Mucosa of descending colon (tissue), 3 donors: ENCODE measurements around the gene ADGRV1. TPM values are rescaled to one million over a fixed set of nuclear protein-coding genes. Genes with fewer than 3 reads are reported as not detected.

Experiments
- ATAC-seq: fragments of 200-7000 bp; cut with Tn5 transposase; one replicate; pipeline ENCODE4 v1.9.1; 2020; ENCODE audit warnings: mild to moderate bottlenecking, moderate library complexity
- DNase-seq, 3 donors: peaks; one replicate each; pipeline ENCODE4 v3.0.0-alpha.2; 2020
- H3K36me3 ChIP-seq: fragments of 200-600 bp; one replicate; pipeline ENCODE4 v1.8.0; 2021; ENCODE audit warnings: low read depth, mild to moderate bottlenecking
- H3K4me1 ChIP-seq: fragments of 200-600 bp; one replicate; pipeline ENCODE4 v1.8.0; 2021; ENCODE audit warnings: low read depth, mild to moderate bottlenecking
- H3K4me3 ChIP-seq: fragments of 200-600 bp; one replicate; pipeline ENCODE4 v1.8.0; 2021; ENCODE audit warnings: mild to moderate bottlenecking
- H3K9me3 ChIP-seq: fragments of 200-600 bp; one replicate; pipeline ENCODE4 v1.8.0; 2021; ENCODE audit warnings: mild to moderate bottlenecking
- CTCF ChIP-seq: fragments of 200-600 bp; IDR thresholded peaks from one replicate; pipeline ENCODE4 v1.8.0; 2022; ENCODE audit warnings: antibody characterized with exemption, mild to moderate bottlenecking
- intact Hi-C, 2 donors: fragments of 100-400 bp; cut with DNase I in 1 of 2; cut with micrococcal nuclease in 1 of 2; formaldehyde crosslinking; loops; one replicate each; pipeline versions ENCODE4 v1.11.0 to v1.11.1; 2022; cut with DNase I, micrococcal nuclease
- total RNA-seq, 3 donors: library from RNA; stranded (reverse); fragmentation: NEBNext Ultra II Directional in 2 of 3; extraction: Animal tissue kit (Norgen Biotek cat#: 25700) in 2 of 3; gene quantifications; one replicate each; pipeline versions ENCODE4 v1.2.1 to v1.2.4, GENCODE V29; 2021 to 2023
- donor health status: DM: no; HTN: no; CAD: no; lungs with moderate emphysema.
- donor health status: DM: no; HTN: no; CAD: no.
- donor health status: DM: no; HTN: yes; CAD: no.

ADGRV1 gene
- total RNA-seq, 3 donors from 2014 or later = 4.5 to 8.6 (median 6.1) TPM

- DNase-seq = no peak
- Histone ChIP-seq H3K36me3 (no peaks in the 10 kb centered on the region), H3K4me1 (peaks cover 17% of the 10 kb centered on the region), H3K9me3 (no peaks in the 10 kb centered on the region), H3K4me3 (no peak overlapping the region)
- no peak for TF ChIP-seq CTCF
- ATAC-seq = peak; percentile 54
- intact Hi-C loops = no loop called here
Observed at GRCh38 chr5:91146230-91146629, 587.6 kb downstream of the ADGRV1 start.

- no peaks in the 10 kb centered on the region for H3K9me3 ChIP-seq
- intact Hi-C loops = no loop called here
- no peak for TF ChIP-seq CTCF
- peaks cover 17% of the 10 kb centered on the region for H3K4me1 ChIP-seq
- H3K4me3 ChIP-seq = no peak overlapping the region
- DNase-seq (no peak), ATAC-seq (no peak)
- H3K36me3 ChIP-seq = no peaks in the 10 kb centered on the region
Observed at GRCh38 chr5:91146905-91147600, 588.5 kb downstream of the ADGRV1 start.

- intact Hi-C loops = no loop called here
- ATAC-seq (peak; percentile 91), DNase-seq (no peak)
- no peak for TF ChIP-seq CTCF
- H3K4me3 ChIP-seq = no peak overlapping the region
- no peaks in the 10 kb centered on the region for H3K9me3 ChIP-seq
- no peaks in the 10 kb centered on the region for H3K36me3 ChIP-seq
- peaks cover 10% of the 10 kb centered on the region for H3K4me1 ChIP-seq
Observed at GRCh38 chr5:91150234-91150633, 591.6 kb downstream of the ADGRV1 start.

GRCh38 chr5:91150636-91151035, 592.0 kb downstream of the ADGRV1 start:
- H3K36me3 ChIP-seq = no peaks in the 10 kb centered on the region
- H3K4me1 ChIP-seq = peaks cover 10% of the 10 kb centered on the region
- TF ChIP-seq CTCF = no peak
- no peak for ATAC-seq
- no peak for DNase-seq
- H3K9me3 ChIP-seq = no peaks in the 10 kb centered on the region
- intact Hi-C loops = no loop called here
- H3K4me3 ChIP-seq = no peak overlapping the region

GRCh38 chr5:91151947-91152346, 593.4 kb downstream of the ADGRV1 start:
- TF ChIP-seq CTCF = no peak
- no peaks in the 10 kb centered on the region for H3K4me1 ChIP-seq
- intact Hi-C loops = no loop called here
- no peaks in the 10 kb centered on the region for H3K36me3 ChIP-seq
- peak; percentile 26 for ATAC-seq
- H3K9me3 ChIP-seq = no peaks in the 10 kb centered on the region
- DNase-seq = no peak
- no peak overlapping the region for H3K4me3 ChIP-seq

GRCh38 chr5:91154338-91154737, 595.7 kb downstream of the ADGRV1 start:
- ATAC-seq (no peak), DNase-seq (no peak)
- intact Hi-C loops = no loop called here
- no peak overlapping the region for H3K4me3 ChIP-seq
- TF ChIP-seq CTCF = no peak
- H3K36me3 ChIP-seq = no peaks in the 10 kb centered on the region
- no peaks in the 10 kb centered on the region for H3K9me3 ChIP-seq
- H3K4me1 ChIP-seq = no peaks in the 10 kb centered on the region
